ENCODE data around the gene ZNF20. TPM values are rescaled to one million over a fixed set of nuclear protein-coding genes. Genes with fewer than 3 reads are reported as not detected.

ZNF20 gene
- total RNA-seq, 3 donors from 2014 or later (not counting 1 experiment from before 2014, with no cell fraction given), result 4.2 to 9.0 (median 4.6) TPM

- Histone ChIP-seq H3K4me1 (ENCODE audit: control insufficient read depth, insufficient read depth, low read length) (peaks cover 6% of the 10 kb centered on the region), H3K4me3 (ENCODE audit: low read length) (no peak overlapping the region), H3K36me3 (ENCODE audit: control insufficient read depth, insufficient read depth, low read length) (peaks cover 30% of the 10 kb centered on the region), H3K27me3 (ENCODE audit: control insufficient read depth, insufficient read depth, low read length) (no peaks in the 10 kb centered on the region), H3K27ac (ENCODE audit: low read length) (no peak overlapping the region), H3K9me3 (ENCODE audit: control insufficient read depth, insufficient read depth, low read length) (peaks cover 21% of the 10 kb centered on the region)
- 100% methylated on average over 1 of the region's 3 CpGs for WGBS (ENCODE audit: insufficient coverage)
- H3K4me3 Mint-ChIP-seq, result no peak overlapping the region
- H3K27ac Mint-ChIP-seq, result no peak overlapping the region
- H3K4me1 Mint-ChIP-seq, result peaks cover 9% of the 10 kb centered on the region in 2 donors
- peaks cover 33% of the 10 kb centered on the region for H3K36me3 Mint-ChIP-seq
- intact Hi-C loops (cut with micrococcal nuclease), result no loop called here
- ATAC-seq, result no peak
- peaks cover 3% of the 10 kb centered on the region in 2 donors for H3K9me3 Mint-ChIP-seq
- DNase-seq, result no peak
- no peaks in the 10 kb centered on the region for H3K27me3 Mint-ChIP-seq (ENCODE audit: low read depth in 2 of 2)
- TF ChIP-seq, protein P1, sequence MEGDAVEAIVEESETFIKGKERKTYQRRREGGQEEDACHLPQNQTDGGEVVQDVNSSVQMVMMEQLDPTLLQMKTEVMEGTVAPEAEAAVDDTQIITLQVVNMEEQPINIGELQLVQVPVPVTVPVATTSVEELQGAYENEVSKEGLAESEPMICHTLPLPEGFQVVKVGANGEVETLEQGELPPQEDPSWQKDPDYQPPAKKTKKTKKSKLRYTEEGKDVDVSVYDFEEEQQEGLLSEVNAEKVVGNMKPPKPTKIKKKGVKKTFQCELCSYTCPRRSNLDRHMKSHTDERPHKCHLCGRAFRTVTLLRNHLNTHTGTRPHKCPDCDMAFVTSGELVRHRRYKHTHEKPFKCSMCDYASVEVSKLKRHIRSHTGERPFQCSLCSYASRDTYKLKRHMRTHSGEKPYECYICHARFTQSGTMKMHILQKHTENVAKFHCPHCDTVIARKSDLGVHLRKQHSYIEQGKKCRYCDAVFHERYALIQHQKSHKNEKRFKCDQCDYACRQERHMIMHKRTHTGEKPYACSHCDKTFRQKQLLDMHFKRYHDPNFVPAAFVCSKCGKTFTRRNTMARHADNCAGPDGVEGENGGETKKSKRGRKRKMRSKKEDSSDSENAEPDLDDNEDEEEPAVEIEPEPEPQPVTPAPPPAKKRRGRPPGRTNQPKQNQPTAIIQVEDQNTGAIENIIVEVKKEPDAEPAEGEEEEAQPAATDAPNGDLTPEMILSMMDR (IDR thresholded peaks at IDR 0.05), result no peak
These were observed 7.1 kb downstream of the ZNF20 start for GRCh38 chr19:12133069-12133468.

GRCh38 chr19:12126707-12127106 lies 13.4 kb downstream of the ZNF20 start:
- Mint-ChIP-seq H3K9me3 (peaks cover 3% of the 10 kb centered on the region in 2 donors), H3K4me3 (no peak overlapping the region), H3K27ac (no peak overlapping the region), H3K27me3 (ENCODE audit: low read depth in 2 of 2) (no peaks in the 10 kb centered on the region), H3K36me3 (peaks cover 12% of the 10 kb centered on the region), H3K4me1 (no peaks in the 10 kb centered on the region)
- Histone ChIP-seq H3K9me3 (ENCODE audit: control insufficient read depth, insufficient read depth, low read length) (peaks cover 3% of the 10 kb centered on the region), H3K4me3 (ENCODE audit: low read length) (no peak overlapping the region), H3K4me1 (ENCODE audit: control insufficient read depth, insufficient read depth, low read length) (no peaks in the 10 kb centered on the region), H3K27ac (ENCODE audit: low read length) (no peak overlapping the region), H3K36me3 (ENCODE audit: control insufficient read depth, insufficient read depth, low read length) (no peaks in the 10 kb centered on the region), H3K27me3 (ENCODE audit: control insufficient read depth, insufficient read depth, low read length) (no peaks in the 10 kb centered on the region)
- peak in 1 of 3 donors; percentile 41 for ATAC-seq
- TF ChIP-seq, protein P1 (IDR thresholded peaks at IDR 0.05), result peak; percentile 31
- WGBS (ENCODE audit: insufficient coverage), result 67% methylated on average over 1 of the region's 2 CpGs
- DNase-seq, result peak in 1 of 2 donors; percentile 48
- intact Hi-C loops (cut with micrococcal nuclease), result loop anchor here (1.0 kb wide), 1 partner anchor 221 kb away; no protein-coding TSS in a partner anchor

DNA sequence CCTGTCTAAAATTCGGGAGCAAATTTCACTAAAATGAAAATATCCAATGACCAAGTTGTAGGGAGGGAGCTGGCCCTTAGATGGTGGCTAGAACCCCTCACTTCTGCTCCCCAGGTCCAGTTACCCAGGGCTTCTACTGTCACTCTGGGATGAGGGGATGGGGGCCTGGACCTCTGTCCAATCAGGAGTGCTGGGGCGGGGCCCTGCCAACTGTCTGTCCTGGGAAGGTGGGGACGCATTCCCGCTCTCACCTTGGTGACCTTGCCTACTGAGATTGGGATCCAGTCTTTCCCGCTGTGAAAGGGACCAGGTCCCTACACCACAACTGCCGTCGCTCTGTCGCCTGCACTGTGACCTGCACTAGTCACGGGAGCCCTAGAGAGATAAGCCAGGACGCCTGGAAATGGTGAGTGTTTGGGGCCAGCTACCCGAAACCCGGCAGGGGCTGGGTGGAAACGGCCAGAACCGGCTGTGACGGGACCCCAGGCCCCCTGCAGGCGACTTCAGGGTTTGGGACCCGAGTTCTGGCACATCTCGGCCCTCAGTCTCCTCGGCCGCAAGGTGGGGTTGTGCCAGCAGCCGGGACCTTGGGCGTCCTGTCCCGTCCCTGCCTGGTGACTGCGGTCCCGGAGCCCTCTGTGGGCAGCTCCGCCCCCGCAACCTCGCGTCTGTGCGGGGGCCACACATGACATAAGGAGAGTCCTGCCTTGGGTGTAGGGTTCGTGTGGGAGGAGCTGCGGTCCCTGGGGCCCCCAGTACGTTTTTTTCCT lies 22.8 kb downstream of the ZNF20 start:
- Histone ChIP-seq H3K4me1 (ENCODE audit: control insufficient read depth, insufficient read depth, low read length) (no peaks in the 10 kb centered on the region), H3K27me3 (ENCODE audit: control insufficient read depth, insufficient read depth, low read length) (no peaks in the 10 kb centered on the region), H3K27ac (ENCODE audit: low read length) (no peak overlapping the region), H3K36me3 (ENCODE audit: control insufficient read depth, insufficient read depth, low read length) (no peaks in the 10 kb centered on the region), H3K9me3 (ENCODE audit: control insufficient read depth, insufficient read depth, low read length) (no peaks in the 10 kb centered on the region), H3K4me3 (ENCODE audit: low read length) (no peak overlapping the region)
- Mint-ChIP-seq H3K4me3 (no peak overlapping the region), H3K27me3 (ENCODE audit: low read depth in 2 of 2) (no peaks in the 10 kb centered on the region), H3K4me1 (no peaks in the 10 kb centered on the region), H3K27ac (no peak overlapping the region), H3K36me3 (no peaks in the 10 kb centered on the region), H3K9me3 (no peaks in the 10 kb centered on the region)
- intact Hi-C loops (cut with micrococcal nuclease), result no loop called here
- DNase-seq (no peak), ATAC-seq (no peak)
- 95% methylated on average over 33 of the region's 33 CpGs for WGBS (ENCODE audit: insufficient coverage)
- TF ChIP-seq, protein P1 (IDR thresholded peaks at IDR 0.05), result no peak
